Lower leg skin (tissue), 3 donors: ENCODE measurements around the gene CHIT1.

Source experiments
- POLR2A ChIP-seq, 2 donors: fragments of 450-650 bp; IDR thresholded peaks; one replicate each; pipeline ENCODE4 v1.6.1; 2016 to 2017; ENCODE audit warnings: antibody characterized with exemption in 2 of 2, mild to moderate bottlenecking in 1 of 2, moderate library complexity in 1 of 2
- TF ChIP-seq, protein P1 (sequence below), 3 donors: fragments of 450-650 bp; IDR thresholded peaks; one replicate each; pipeline ENCODE4 v1.5.1; 2016; ENCODE audit warnings: antibody characterized with exemption in 3 of 3, mild to moderate bottlenecking in 3 of 3, moderate library complexity in 2 of 3

DNA sequence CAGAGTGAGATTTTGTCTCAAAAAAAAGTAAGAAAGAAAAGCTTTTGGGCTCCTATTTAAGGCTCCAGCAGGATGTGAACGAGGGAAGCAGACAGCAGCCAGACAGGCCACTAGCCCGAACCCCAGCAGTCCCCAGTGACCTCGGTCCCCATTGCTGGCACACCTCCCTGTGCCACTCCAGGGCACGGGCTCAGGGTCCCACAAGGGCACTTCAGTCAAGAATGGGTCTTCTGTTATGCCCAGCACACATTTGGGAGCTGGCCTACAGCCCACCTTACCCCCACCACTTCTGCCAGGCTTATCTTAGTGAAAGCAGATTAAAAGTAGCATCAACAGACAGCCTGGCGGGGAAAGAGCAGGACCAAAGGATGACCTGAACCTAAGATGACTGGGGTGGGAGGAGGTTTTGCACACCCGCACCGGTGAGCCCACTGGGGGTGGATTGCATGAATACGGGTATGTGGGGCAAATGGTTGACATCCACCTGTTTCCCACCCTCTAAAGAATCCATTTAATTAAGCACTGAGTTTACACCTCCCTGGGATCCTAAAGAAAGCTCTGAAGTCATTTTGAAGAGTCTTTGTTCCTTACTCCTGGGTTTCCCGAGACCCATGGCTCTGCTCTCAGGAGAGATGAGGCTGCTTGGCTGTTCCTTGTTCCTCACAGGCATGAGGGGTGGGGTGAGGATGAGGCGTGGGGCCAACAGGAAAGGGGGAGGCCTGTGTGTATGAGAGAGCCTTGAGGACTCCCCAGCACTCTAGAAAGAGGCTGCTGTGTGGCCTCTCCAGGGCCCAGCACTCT lies 47.7 kb downstream of the CHIT1 start:
- TF ChIP-seq, protein P1, sequence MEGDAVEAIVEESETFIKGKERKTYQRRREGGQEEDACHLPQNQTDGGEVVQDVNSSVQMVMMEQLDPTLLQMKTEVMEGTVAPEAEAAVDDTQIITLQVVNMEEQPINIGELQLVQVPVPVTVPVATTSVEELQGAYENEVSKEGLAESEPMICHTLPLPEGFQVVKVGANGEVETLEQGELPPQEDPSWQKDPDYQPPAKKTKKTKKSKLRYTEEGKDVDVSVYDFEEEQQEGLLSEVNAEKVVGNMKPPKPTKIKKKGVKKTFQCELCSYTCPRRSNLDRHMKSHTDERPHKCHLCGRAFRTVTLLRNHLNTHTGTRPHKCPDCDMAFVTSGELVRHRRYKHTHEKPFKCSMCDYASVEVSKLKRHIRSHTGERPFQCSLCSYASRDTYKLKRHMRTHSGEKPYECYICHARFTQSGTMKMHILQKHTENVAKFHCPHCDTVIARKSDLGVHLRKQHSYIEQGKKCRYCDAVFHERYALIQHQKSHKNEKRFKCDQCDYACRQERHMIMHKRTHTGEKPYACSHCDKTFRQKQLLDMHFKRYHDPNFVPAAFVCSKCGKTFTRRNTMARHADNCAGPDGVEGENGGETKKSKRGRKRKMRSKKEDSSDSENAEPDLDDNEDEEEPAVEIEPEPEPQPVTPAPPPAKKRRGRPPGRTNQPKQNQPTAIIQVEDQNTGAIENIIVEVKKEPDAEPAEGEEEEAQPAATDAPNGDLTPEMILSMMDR (IDR thresholded peaks at IDR 0.05): no peak
- TF ChIP-seq POLR2A (IDR thresholded peaks at IDR 0.05): no peak
